OCI-LY1 (cell line): ENCODE measurements around the gene TMEM107.

Experiments
- CTCF ChIP-seq: fragments of 200-600 bp; sonication (generic), shearing (Covaris generic); IDR thresholded peaks from 2 replicates; pipeline ENCODE4 v1.5.1; 2017; ENCODE audit warnings: mild to moderate bottlenecking, antibody characterized with exemption, low read length, moderate library complexity, mixed read lengths
- EZH2 ChIP-seq: fragments of 200-600 bp; sonication (generic), shearing (Covaris generic); IDR thresholded peaks from 2 replicates; pipeline ENCODE4 v1.8.0; 2017; ENCODE audit warnings: borderline replicate concordance, mixed run types, mild to moderate bottlenecking, antibody characterized with exemption, low read length, moderate library complexity, mixed read lengths

GRCh38 chr17:8204761-8205555 is 28.8 kb upstream of the TMEM107 start:
- TF ChIP-seq CTCF (no peak), EZH2 (no peak)
